GM12878 (cell line): ENCODE data around the gene COL8A2. TPM values are rescaled to one million over a fixed set of nuclear protein-coding genes. Genes with fewer than 3 reads are reported as not detected.

Experiments used
- ATAC-seq: fragments of 200-7000 bp; cut with Tn5 transposase; 3 replicates; pipeline ENCODE4 v1.9.1; 2020; ENCODE audit warnings: mild to moderate bottlenecking, moderate library complexity
- BruUV-seq: library from RNA; stranded (reverse); fragments of 400-500 nt; replicated peaks from 2 replicates; lab custom pipeline; 2021; lab: Mats Ljungman, UMichigan
- CTCF ChIA-PET: fragments of 300-600 bp; sonication (Branson Sonifier 250); formaldehyde crosslinking; extraction: SDS; loops from one replicate; lab custom pipeline; 2021; ENCODE audit warnings: inconsistent platforms; lab: Yijun Ruan, JAX
- POLR2A ChIA-PET: fragments of 350-600 bp; formaldehyde crosslinking; extraction: SDS; loops from one replicate; lab custom pipeline; 2021; ENCODE audit warnings: inconsistent platforms; lab: Charles Lee
- RAD21 ChIA-PET: fragments of 300-600 bp; sonication (Branson Sonifier 250); formaldehyde crosslinking; loops from one replicate; lab custom pipeline; 2023; ENCODE audit warnings: antibody characterized with exemption; ENCODE audit not compliant: unreplicated experiment; lab: Charles Lee
- SMC1A ChIA-PET: fragments of 300-600 bp; sonication (Branson Sonifier 250); formaldehyde crosslinking; loops from one replicate; lab custom pipeline; 2023; ENCODE audit not compliant: unreplicated experiment, uncharacterized antibody; lab: Charles Lee
- DNase-seq: peaks from one replicate; pipeline ENCODE4 v3.0.0-alpha.2; 2011; ENCODE audit warnings: low read depth, low spot score
- FAIRE-seq: peaks from 3 replicates; lab custom pipeline; 2011; peaks lifted over from hg19 to GRCh38; lab: Jason Lieb, UNC
- H2AFZ ChIP-seq: 2 replicates; pipeline ENCODE4 v1.6.0; 2011; ENCODE audit warnings: low read depth, low read length, control low read depth; ENCODE audit not compliant: control insufficient read depth
- H3K27ac ChIP-seq: 2 replicates; pipeline ENCODE4 v1.5.1; 2011; ENCODE audit warnings: control low read depth; ENCODE audit not compliant: control insufficient read depth, insufficient read depth
- H3K27me3 ChIP-seq, 2 experiments: replicated peaks in 1 of 2; 2 replicates each; pipeline versions ENCODE4 v1.6.0 to v1.6.1; 2011; ENCODE audit warnings: low read length in 1 of 2; ENCODE audit not compliant: control insufficient read depth in 2 of 2, insufficient read depth in 2 of 2
- H3K36me3 ChIP-seq, 2 experiments: 2 replicates each; pipeline ENCODE4 v1.5.1; 2011; ENCODE audit warnings: low read length in 1 of 2; ENCODE audit not compliant: control insufficient read depth in 2 of 2, insufficient read depth in 2 of 2
- H3K4me1 ChIP-seq: 2 replicates; pipeline ENCODE4 v1.6.1; 2011; ENCODE audit warnings: mild to moderate bottlenecking, low read length, moderate library complexity, mixed read lengths; ENCODE audit not compliant: control insufficient read depth, insufficient read depth
- H3K4me2 ChIP-seq: 2 replicates; pipeline ENCODE4 v1.6.0; 2011; ENCODE audit warnings: control low read depth; ENCODE audit not compliant: control insufficient read depth, insufficient read depth
- H3K4me3 ChIP-seq: fragments of 200-600 bp; sonication (generic); 2 replicates; pipeline ENCODE4 v1.5.1; 2016
- H3K79me2 ChIP-seq: 2 replicates; pipeline ENCODE4 v1.6.0; 2011; ENCODE audit warnings: low read length; ENCODE audit not compliant: control insufficient read depth, insufficient read depth
- H3K9ac ChIP-seq: 2 replicates; pipeline ENCODE4 v1.8.0; 2011; ENCODE audit warnings: low read length, control low read depth, mixed read lengths; ENCODE audit not compliant: control insufficient read depth, insufficient read depth
- H3K9me3 ChIP-seq: replicated peaks from 3 replicates; pipeline ENCODE4 v1.5.1; 2011; ENCODE audit warnings: mild to moderate bottlenecking, low read length; ENCODE audit not compliant: control insufficient read depth, insufficient read depth
- H4K20me1 ChIP-seq: 2 replicates; pipeline ENCODE4 v1.6.0; 2011; ENCODE audit not compliant: control insufficient read depth, insufficient read depth
- CREM ChIP-seq: IDR thresholded peaks from 2 replicates; pipeline ENCODE4 v1.6.1; 2014; ENCODE audit warnings: antibody characterized with exemption, low read depth
- GATAD2B ChIP-seq: fragments of 450-650 bp; conservative IDR thresholded peaks from 2 replicates; pipeline ENCODE4 v1.6.1; 2017; ENCODE audit warnings: low read depth, mild to moderate bottlenecking, moderate library complexity
- MYC ChIP-seq: IDR thresholded peaks from 2 replicates; pipeline ENCODE4 v1.6.1; 2011; ENCODE audit warnings: mild to moderate bottlenecking, low read length, moderate library complexity, inconsistent platforms; ENCODE audit not compliant: insufficient read depth, insufficient replicate concordance, insufficient read length, severe bottlenecking
- NKRF ChIP-seq: fragments of 450-650 bp; conservative IDR thresholded peaks from 2 replicates; pipeline ENCODE4 v1.6.1; 2017; ENCODE audit warnings: mild to moderate bottlenecking, moderate library complexity
- PKNOX1 ChIP-seq: fragments of 450-650 bp; IDR thresholded peaks from 2 replicates; pipeline ENCODE4 v1.6.1; 2016; ENCODE audit warnings: mild to moderate bottlenecking
- TCF3 ChIP-seq: IDR thresholded peaks from 2 replicates; pipeline ENCODE4 v1.6.1; 2012; ENCODE audit warnings: low read depth, mild to moderate bottlenecking, low read length, borderline replicate concordance; ENCODE audit not compliant: insufficient read depth
- ZNF384 ChIP-seq: IDR thresholded peaks from 2 replicates; pipeline ENCODE4 v1.6.1; 2012; ENCODE audit warnings: low read depth, mild to moderate bottlenecking, low read length, improper control_type of control experiment, borderline replicate concordance
- WGBS: methylation state at CpG from one replicate; pipeline ENCODE4 v1.1.6; 2016; ENCODE audit warnings: low lambda C conversion rate; ENCODE audit not compliant: insufficient replicate concordance, insufficient coverage; ENCODE audit errors: missing lambda C conversion rate; 5-methylcytosine and 5-hydroxymethylcytosine counted together
- in situ Hi-C: fragments of 300-500 bp; cut with MboI; formaldehyde crosslinking; loops from 9 replicates; pipeline ENCODE4 v1.14.3; 2018; ENCODE audit warnings: mixed read lengths
- intact Hi-C: fragments of 100-400 bp; cut with micrococcal nuclease; formaldehyde crosslinking; loops from one replicate; pipeline ENCODE4 v1.14.2; 2022; ENCODE audit not compliant: unreplicated experiment
- polyA plus RNA-seq, 11 experiments: library from polyadenylated mRNA; depleted of rRNA in 4 of 11; unstranded in 6 of 11; stranded (reverse) in 5 of 11; fragments of >200 nt; fragmentation: Nextera tagmentation in 4 of 11; fragmentation: Illumina TruSeq in 1 of 11; extraction: Ambion mirVana in 4 of 11; extraction: Trizol in 1 of 11; gene quantifications; 1 replicate in 1 of 11; 2 replicates in 10 of 11; pipeline versions ENCODE4 v1.2.1 to v1.2.3, GENCODE V29; 2011 to 2016; ENCODE audit warnings: inconsistent platforms in 2 of 11, missing spikeins in 2 of 11, low read depth in 1 of 11
- total RNA-seq, 4 experiments: library from RNA; depleted of rRNA in 3 of 4; stranded (reverse); fragments of >200 nt in 3 of 4; fragmentation: Illumina TruSeq in 1 of 4; extraction: Trizol in 1 of 4; gene quantifications; 2 replicates each; pipeline versions ENCODE4 v1.2.1 to v1.2.3, GENCODE V29; 2013 to 2021
- TF ChIP-seq, protein P1 (sequence below): fragments of 450-650 bp; formaldehyde crosslinking; IDR thresholded peaks from 2 replicates; pipeline ENCODE4 v1.5.0; 2022; ENCODE audit warnings: mild to moderate bottlenecking, missing genetic modification characterization
- TF ChIP-seq, protein P2 (sequence below): fragments of 450-650 bp; IDR thresholded peaks from 2 replicates; pipeline ENCODE4 v1.6.1; 2018; ENCODE audit warnings: mild to moderate bottlenecking, low read depth, moderate library complexity; ENCODE audit not compliant: partially characterized antibody

Gene COL8A2
- total and polyA plus RNA-seq, 10 of the 15 experiments (the other 5 are each of a cell fraction or from before 2014, with no cell fraction given), result 0.01 TPM; not detected in 9

- TF ChIP-seq, protein P1, sequence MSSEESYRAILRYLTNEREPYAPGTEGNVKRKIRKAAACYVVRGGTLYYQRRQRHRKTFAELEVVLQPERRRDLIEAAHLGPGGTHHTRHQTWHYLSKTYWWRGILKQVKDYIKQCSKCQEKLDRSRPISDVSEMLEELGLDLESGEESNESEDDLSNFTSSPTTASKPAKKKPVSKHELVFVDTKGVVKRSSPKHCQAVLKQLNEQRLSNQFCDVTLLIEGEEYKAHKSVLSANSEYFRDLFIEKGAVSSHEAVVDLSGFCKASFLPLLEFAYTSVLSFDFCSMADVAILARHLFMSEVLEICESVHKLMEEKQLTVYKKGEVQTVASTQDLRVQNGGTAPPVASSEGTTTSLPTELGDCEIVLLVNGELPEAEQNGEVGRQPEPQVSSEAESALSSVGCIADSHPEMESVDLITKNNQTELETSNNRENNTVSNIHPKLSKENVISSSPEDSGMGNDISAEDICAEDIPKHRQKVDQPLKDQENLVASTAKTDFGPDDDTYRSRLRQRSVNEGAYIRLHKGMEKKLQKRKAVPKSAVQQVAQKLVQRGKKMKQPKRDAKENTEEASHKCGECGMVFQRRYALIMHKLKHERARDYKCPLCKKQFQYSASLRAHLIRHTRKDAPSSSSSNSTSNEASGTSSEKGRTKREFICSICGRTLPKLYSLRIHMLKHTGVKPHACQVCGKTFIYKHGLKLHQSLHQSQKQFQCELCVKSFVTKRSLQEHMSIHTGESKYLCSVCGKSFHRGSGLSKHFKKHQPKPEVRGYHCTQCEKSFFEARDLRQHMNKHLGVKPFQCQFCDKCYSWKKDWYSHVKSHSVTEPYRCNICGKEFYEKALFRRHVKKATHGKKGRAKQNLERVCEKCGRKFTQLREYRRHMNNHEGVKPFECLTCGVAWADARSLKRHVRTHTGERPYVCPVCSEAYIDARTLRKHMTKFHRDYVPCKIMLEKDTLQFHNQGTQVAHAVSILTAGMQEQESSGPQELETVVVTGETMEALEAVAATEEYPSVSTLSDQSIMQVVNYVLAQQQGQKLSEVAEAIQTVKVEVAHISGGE, result no peak
- no peak for TF ChIP-seq TCF3
Observed at GRCh38 chr1:36085126-36085525, 39.9 kb downstream of the COL8A2 start (continued).

- no peak overlapping the region for H3K9ac ChIP-seq
- ChIA-PET CTCF (no interaction called here), RAD21 (no interaction called here), POLR2A (no interaction called here), SMC1A (no interaction called here)
- H3K27ac ChIP-seq, result no peak overlapping the region
- in situ Hi-C loops, result no loop called here
- H2AFZ ChIP-seq, result peak overlapping the region; percentile 4
- intact Hi-C loops, result loop anchor here (5.0 to 10.0 kb wide), 2 partner anchors 200 to 227 kb away; partner anchors contain the start of gene AGO1
- peak overlapping the region; percentile 39; the same call in 1 of the 2 replicates for H3K4me2 ChIP-seq
- FAIRE-seq, result no peak
- 0 out of 2 replicates have a peak overlapping the region, but pooled peaks have one; percentile 32 for H3K4me3 ChIP-seq
- H3K9me3 ChIP-seq, result no peaks in the 10 kb centered on the region
- peaks cover 9% of the 10 kb centered on the region for H3K79me2 ChIP-seq
- H3K27me3 ChIP-seq, result no peaks in the 10 kb centered on the region; a peak in 1 of 4 replicates
- WGBS, result 72% methylated on average over 19 of the region's 19 CpGs
- no TSS peak for BruUV-seq
- no peak for DNase-seq
- no peaks in the 10 kb centered on the region for H3K36me3 ChIP-seq
- no peaks in the 10 kb centered on the region; the same call in 1 of the 2 replicates for H3K4me1 ChIP-seq
- ATAC-seq, result no peak
- no peaks in the 10 kb centered on the region for H4K20me1 ChIP-seq
- TF ChIP-seq GATAD2B (no peak), NKRF (no peak), PKNOX1 (no peak), MYC (no peak), CREM (no peak), ZNF384 (no peak)
- TF ChIP-seq, protein P2, sequence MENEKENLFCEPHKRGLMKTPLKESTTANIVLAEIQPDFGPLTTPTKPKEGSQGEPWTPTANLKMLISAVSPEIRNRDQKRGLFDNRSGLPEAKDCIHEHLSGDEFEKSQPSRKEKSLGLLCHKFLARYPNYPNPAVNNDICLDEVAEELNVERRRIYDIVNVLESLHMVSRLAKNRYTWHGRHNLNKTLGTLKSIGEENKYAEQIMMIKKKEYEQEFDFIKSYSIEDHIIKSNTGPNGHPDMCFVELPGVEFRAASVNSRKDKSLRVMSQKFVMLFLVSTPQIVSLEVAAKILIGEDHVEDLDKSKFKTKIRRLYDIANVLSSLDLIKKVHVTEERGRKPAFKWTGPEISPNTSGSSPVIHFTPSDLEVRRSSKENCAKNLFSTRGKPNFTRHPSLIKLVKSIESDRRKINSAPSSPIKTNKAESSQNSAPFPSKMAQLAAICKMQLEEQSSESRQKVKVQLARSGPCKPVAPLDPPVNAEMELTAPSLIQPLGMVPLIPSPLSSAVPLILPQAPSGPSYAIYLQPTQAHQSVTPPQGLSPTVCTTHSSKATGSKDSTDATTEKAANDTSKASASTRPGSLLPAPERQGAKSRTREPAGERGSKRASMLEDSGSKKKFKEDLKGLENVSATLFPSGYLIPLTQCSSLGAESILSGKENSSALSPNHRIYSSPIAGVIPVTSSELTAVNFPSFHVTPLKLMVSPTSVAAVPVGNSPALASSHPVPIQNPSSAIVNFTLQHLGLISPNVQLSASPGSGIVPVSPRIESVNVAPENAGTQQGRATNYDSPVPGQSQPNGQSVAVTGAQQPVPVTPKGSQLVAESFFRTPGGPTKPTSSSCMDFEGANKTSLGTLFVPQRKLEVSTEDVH, result no peak
Observed at GRCh38 chr1:36084497-36085115, 40.4 kb downstream of the COL8A2 start.
